Common myeloid progenitor, CD34-positive (primary cell): ENCODE measurements around the gene CRAMP1.

Experiments used
- CTCF ChIA-PET: fragments of 350-600 bp; sonication (Branson Sonifier 250); formaldehyde crosslinking; loops from one replicate; lab custom pipeline; 2021; ENCODE audit warnings: antibody characterized with exemption; lab: Charles Lee
- POLR2A ChIA-PET: fragments of 350-600 bp; sonication (Branson Sonifier 250); formaldehyde crosslinking; loops from one replicate; lab custom pipeline; 2021; ENCODE audit warnings: antibody characterized with exemption; lab: Charles Lee
- DNase-seq, 3 donors: peaks; one replicate each; pipeline versions ENCODE4 v3.0.0 to v3.0.0-alpha.2; 2013
- H3K27ac ChIP-seq, 2 experiments: 1 replicate in 1 of 2; 2 replicates in 1 of 2; pipeline ENCODE4 v1.7.0; 2013; ENCODE audit warnings: inconsistent platforms in 2 of 2, low read length in 2 of 2, mild to moderate bottlenecking in 2 of 2, low read depth in 1 of 2, moderate library complexity in 1 of 2; ENCODE audit not compliant: severe bottlenecking in 2 of 2, insufficient read depth in 1 of 2, poor library complexity in 1 of 2
- H3K27me3 ChIP-seq, 5 experiments: replicated peaks in 2 of 5; 1 replicate in 3 of 5; 2 replicates in 2 of 5; pipeline versions ENCODE4 v1.6.1 to v1.7.0; 2013; ENCODE audit warnings: low read length in 4 of 5, mild to moderate bottlenecking in 2 of 5, moderate library complexity in 2 of 5, inconsistent platforms in 1 of 5; ENCODE audit not compliant: insufficient read depth in 5 of 5, control insufficient read depth in 4 of 5
- H3K36me3 ChIP-seq, 4 experiments: 1 replicate in 2 of 4; 2 replicates in 2 of 4; pipeline versions ENCODE4 v1.6.1 to v1.7.0; 2013; ENCODE audit warnings: low read length in 3 of 4, control low read depth in 1 of 4, mild to moderate bottlenecking in 1 of 4; ENCODE audit not compliant: control insufficient read depth in 4 of 4, insufficient read depth in 4 of 4
- H3K4me1 ChIP-seq, 4 experiments: 1 replicate in 3 of 4; 2 replicates in 1 of 4; pipeline versions ENCODE4 v1.6.1 to v1.7.1; 2013; ENCODE audit warnings: low read length in 3 of 4, mild to moderate bottlenecking in 3 of 4, control low read depth in 1 of 4, inconsistent platforms in 1 of 4, moderate library complexity in 1 of 4; ENCODE audit not compliant: control insufficient read depth in 4 of 4, insufficient read depth in 4 of 4; ENCODE audit errors: control extremely low read depth in 1 of 4
- H3K4me3 ChIP-seq, 7 experiments: 1 replicate in 4 of 7; 2 replicates in 3 of 7; pipeline versions ENCODE4 v1.5.1 to v1.7.0; 2013; ENCODE audit warnings: mild to moderate bottlenecking in 7 of 7, low read length in 6 of 7, moderate library complexity in 6 of 7, inconsistent platforms in 2 of 7, low read depth in 2 of 7, control low read depth in 1 of 7; ENCODE audit not compliant: insufficient read depth in 4 of 7, control insufficient read depth in 1 of 7; ENCODE audit errors: extremely low read depth in 1 of 7
- H3K9me3 ChIP-seq, 5 experiments: 1 replicate in 4 of 5; 2 replicates in 1 of 5; pipeline versions ENCODE4 v1.6.1 to v1.7.1; 2013; ENCODE audit warnings: low read length in 4 of 5, mild to moderate bottlenecking in 2 of 5, inconsistent platforms in 1 of 5, low read depth in 1 of 5, moderate library complexity in 1 of 5; ENCODE audit not compliant: control insufficient read depth in 4 of 5, insufficient read depth in 2 of 5; ENCODE audit errors: control extremely low read depth in 1 of 5
- WGBS: methylation state at CpG from one replicate; pipeline ENCODE4 v1.1.5; 2013; ENCODE audit not compliant: insufficient coverage; 5-methylcytosine and 5-hydroxymethylcytosine counted together

The CRAMP1 gene

DNA sequence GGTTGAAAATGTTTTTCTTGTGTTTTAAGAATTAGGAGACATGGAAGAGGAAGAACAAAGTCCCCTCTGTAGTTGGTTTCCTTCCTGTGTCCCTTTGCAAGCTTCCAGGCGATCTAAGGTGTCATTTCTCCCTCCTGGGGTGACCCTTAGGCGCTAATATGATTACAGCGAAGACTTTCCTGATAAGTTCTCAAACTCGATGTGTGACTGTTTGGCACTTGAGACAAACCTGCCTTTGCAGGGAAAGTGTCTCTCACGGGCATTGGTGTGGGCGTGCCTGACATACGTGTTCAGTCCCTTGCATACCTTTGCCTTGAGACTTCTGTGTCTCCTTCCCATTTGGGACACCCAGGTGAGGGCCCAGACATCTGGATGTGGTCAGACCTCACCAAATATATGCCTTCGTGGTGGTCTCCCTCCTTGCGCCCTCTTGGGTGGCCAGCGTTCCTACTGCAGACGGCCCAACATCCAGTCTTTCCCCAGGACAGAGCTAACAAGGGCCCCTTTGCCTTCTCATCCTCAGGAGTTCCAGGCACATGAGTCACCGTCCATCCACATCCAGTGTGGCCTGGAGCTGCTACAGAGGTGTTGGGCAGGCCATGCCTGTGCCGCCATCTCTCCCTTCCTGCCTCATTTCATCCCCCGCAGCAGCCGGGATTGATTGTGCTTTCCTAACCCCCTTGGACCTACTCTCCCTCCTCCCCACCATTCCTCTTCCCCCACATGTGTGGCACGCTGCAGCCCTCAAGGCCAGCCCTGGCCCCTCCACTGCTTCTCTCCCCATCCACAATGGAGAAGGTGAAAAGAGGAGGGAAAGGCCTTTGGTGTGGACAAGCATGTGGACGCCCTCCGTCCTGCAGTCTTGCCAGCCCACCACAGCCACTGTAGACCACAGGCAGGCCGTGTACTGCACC is 62.8 kb downstream of the CRAMP1 start:
- Histone ChIP-seq H3K4me3 (no peak overlapping the region), H3K36me3 (peaks cover 17 to 68% (median 55%) of the 10 kb centered on the region in 4 experiments), H3K9me3 (no peaks in the 10 kb centered on the region), H3K4me1 (peaks cover 4 to 24% (median 16%) of the 10 kb centered on the region in 4 experiments), H3K27me3 (no peaks in the 10 kb centered on the region), H3K27ac (no peak overlapping the region)
- CTCF ChIA-PET, result interaction anchor here (0.7 to 1.7 kb wide), 6 partner anchors 8 to 59 kb away, joined by 3 read pairs; no protein-coding TSS in a partner anchor
- DNase-seq, result no peak
- WGBS, result 98% methylated on average over 16 of the region's 19 CpGs
- POLR2A ChIA-PET, result no interaction called here

DNA sequence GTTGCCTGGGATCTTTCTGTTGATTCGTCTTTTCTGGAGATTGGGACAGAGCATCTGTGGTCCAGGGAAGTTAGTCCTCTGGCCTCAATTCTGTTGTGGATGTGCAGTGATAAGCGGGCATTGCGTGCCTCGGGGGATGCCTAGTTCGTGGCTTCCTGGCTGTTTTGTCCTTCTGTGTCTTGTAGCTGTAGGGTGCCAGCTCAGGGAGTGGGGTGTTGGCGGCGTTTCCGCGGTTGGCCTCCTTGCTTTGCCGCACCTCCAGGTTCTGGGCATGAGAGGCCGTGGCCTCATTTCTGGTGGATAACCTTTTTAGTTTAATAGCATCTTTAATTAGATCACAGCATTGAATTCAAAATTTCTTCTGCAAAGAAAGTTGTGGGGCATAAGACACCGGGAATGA is 64.5 kb downstream of the CRAMP1 start:
- no peak overlapping the region for H3K27ac ChIP-seq
- ChIA-PET CTCF (interaction anchor here (1.7 to 3.4 kb wide), 4 partner anchors 10 to 48 kb away, joined by 3 to 11 read pairs (median 5); partner anchors contain the start of gene MAPK8IP3), POLR2A (no interaction called here)
- H3K36me3 ChIP-seq, result peaks cover 18 to 62% (median 44%) of the 10 kb centered on the region in 4 experiments
- WGBS, result 94% methylated on average over 10 of the region's 12 CpGs
- DNase-seq, result no peak
- H3K4me3 ChIP-seq, result no peak overlapping the region
- peaks cover 4 to 29% (median 16%) of the 10 kb centered on the region in 4 experiments for H3K4me1 ChIP-seq
- H3K9me3 ChIP-seq, result no peaks in the 10 kb centered on the region
- no peaks in the 10 kb centered on the region for H3K27me3 ChIP-seq

DNA sequence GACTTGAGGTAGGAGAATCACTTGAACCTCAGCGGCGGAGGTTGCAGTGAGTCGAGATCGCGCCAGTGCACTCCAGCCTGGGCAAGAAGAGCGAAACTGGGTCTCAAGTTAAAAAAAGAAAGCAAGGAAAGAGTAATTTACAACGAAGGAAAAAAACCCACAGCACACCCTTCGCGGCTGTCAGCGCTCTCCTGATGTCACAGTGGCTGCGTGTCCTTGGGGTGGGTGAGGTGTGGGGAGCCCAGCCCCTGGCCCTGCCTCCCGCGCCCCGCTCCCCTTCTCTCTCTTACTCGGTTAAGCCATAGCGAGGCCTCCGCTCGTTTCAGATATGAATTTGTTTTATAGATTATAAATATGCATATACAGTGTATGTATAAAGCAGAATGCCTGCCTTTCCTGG is 65.2 kb downstream of the CRAMP1 start:
- ChIA-PET POLR2A (interaction anchor here (1.1 to 1.7 kb wide), 2 partner anchors 29 to 97 kb away, joined by 3 to 6 read pairs; partner anchors contain the start of gene MAPK8IP3), CTCF (interaction anchor here (1.0 to 3.4 kb wide), 3 partner anchors 23 to 47 kb away, joined by 3 to 11 read pairs (median 7); partner anchors contain the start of gene MAPK8IP3)
- WGBS, result 83% methylated on average over 8 of the region's 18 CpGs
- Histone ChIP-seq H3K4me1 (peaks cover 4 to 29% (median 16%) of the 10 kb centered on the region in 4 experiments), H3K36me3 (peaks cover 13 to 56% (median 38%) of the 10 kb centered on the region in 4 experiments), H3K27me3 (no peaks in the 10 kb centered on the region), H3K9me3 (no peaks in the 10 kb centered on the region), H3K4me3 (peak overlapping the region in 2 of 7 experiments; percentile 50 to 91), H3K27ac (peak overlapping the region in 1 of 2 experiments; percentile 66)
- peak in 2 of 3 donors; percentile 36 to 41 for DNase-seq

DNA sequence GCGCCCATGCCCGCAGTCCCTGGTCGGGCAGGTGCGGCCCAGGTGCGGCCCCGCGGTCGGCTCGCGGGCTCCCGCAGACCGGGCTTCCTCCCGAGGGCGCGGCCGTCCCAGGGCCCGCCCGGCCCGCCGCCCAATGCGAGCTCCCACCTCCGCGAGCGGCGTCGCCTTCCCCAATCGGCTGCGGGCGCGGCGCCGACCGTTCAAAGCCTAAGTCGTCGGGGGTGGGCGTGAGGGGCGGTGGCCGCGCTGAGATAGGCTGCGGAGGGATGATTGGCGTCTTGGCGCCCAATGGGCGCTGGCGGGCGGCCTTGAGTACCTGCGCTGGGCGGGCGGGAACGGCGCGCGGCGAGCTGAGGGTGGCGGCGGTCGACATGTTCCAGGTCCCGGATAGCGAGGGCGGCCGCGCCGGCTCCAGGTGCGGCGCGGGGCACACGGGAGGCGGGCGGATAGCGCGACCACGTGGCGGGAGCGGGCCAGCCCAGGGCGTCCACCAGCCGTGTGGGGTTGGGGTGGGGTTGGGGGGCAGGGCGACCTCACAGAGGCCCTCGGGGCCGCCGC is 65.9 kb downstream of the CRAMP1 start, which contains the start of gene JPT2:
TSS of gene JPT2 (plus strand) at position 338 of the 558 bp plus-strand sequence. CDS start at position 372, 34 bp downstream.
- WGBS, result 0% methylated on average over 45 of the region's 79 CpGs
- peak; percentile 96 to 98 (median 98) for DNase-seq
- Histone ChIP-seq H3K27ac (peak within 1 kb of the TSS; percentile 25 to 84), H3K4me3 (peak within 1 kb of the TSS; percentile 50 to 91 (median 75)), H3K36me3 (peaks cover 9 to 49% (median 32%) of the 10 kb centered on the region in 4 experiments), H3K9me3 (no peaks in the 10 kb centered on the region), H3K4me1 (peaks cover 4 to 29% (median 16%) of the 10 kb centered on the region in 4 experiments), H3K27me3 (no peaks in the 10 kb centered on the region)
- POLR2A ChIA-PET, result interaction anchor here (0.6 to 1.7 kb wide), 4 partner anchors 28 to 342 kb away, joined by 3 to 6 read pairs (median 4); partner anchors contain the start of genes MAPK8IP3 and RPS2
- CTCF ChIA-PET, result interaction anchor here (1.0 to 3.4 kb wide), 5 partner anchors 13 to 48 kb away, joined by 3 to 11 read pairs (median 5); partner anchors contain the start of gene MAPK8IP3

DNA sequence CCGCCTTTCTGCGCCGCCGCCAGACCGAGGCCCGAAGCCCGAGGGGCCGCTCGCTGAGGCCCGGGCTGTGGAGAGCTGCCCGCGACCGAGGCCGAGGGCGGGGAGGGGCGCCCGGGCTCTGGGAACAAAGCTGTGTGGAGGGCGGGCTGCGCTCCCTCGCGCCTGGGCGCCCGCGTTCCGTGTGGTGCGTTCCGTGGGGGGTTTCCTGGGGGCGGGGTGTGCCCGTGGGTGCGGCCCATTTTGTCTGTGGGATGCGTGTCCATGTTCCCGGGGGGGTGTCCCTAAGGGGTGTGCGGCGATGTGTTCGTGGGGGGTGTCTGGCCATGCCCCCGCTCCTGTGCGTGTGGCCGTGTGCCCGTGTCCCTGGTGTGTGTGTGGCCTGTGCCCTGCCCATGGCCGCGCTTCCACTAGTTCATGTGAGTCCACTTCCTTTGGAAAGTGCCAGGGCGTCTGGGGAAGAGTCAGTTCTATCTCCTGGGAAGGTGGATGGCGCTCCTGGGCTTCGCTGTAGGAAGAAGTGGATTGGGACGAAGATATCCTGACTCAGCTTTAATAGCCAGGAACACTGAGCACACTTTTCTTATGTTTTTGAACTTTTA is 66.4 kb downstream of the CRAMP1 start:
- Histone ChIP-seq H3K27ac (peak overlapping the region; percentile 25 to 84), H3K4me3 (peak overlapping the region; percentile 50 to 91 (median 75)), H3K9me3 (no peaks in the 10 kb centered on the region), H3K4me1 (peaks cover 4 to 29% (median 16%) of the 10 kb centered on the region in 4 experiments), H3K36me3 (peaks cover 6 to 48% (median 28%) of the 10 kb centered on the region in 4 experiments), H3K27me3 (no peaks in the 10 kb centered on the region)
- under 1% methylated on average over 34 of the region's 45 CpGs for WGBS
- CTCF ChIA-PET, result interaction anchor here (1.4 to 3.4 kb wide), 4 partner anchors 13 to 48 kb away, joined by 3 to 11 read pairs (median 6); partner anchors contain the start of gene MAPK8IP3
- DNase-seq, result no peak
- POLR2A ChIA-PET, result interaction anchor here (0.7 to 1.7 kb wide), 3 partner anchors 25 to 343 kb away, joined by 3 to 6 read pairs (median 5); partner anchors contain the start of gene MAPK8IP3

DNA sequence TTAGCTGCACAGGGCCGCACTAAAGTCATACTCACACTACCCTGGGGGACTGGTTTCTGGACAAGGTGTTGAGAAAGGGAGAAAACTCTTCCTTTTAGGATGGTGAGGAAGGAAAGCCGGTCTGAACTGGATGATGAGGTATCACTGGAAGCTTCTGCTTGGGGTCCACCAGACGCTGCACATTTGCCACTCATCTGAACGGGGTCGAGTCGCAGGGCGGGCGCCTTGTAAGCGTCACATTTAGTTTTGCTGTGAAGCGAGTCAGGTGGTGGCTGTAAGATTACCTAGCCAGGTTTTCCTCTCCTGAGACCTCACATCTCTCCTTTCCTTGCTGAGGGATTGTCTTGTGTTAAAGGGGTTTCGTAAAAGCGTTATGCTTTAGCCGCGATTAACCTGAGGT is 68.2 kb downstream of the CRAMP1 start:
- Histone ChIP-seq H3K9me3 (no peaks in the 10 kb centered on the region), H3K4me1 (peaks cover 4 to 29% (median 16%) of the 10 kb centered on the region in 4 experiments), H3K36me3 (peaks cover 8 to 40% (median 22%) of the 10 kb centered on the region in 4 experiments), H3K27ac (peak overlapping the region in 1 of 2 experiments; percentile 0), H3K4me3 (no peak overlapping the region), H3K27me3 (no peaks in the 10 kb centered on the region)
- DNase-seq, result no peak
- ChIA-PET CTCF (interaction anchor here (0.9 kb wide), 1 partner anchor 25 kb away, joined by 4 read pairs; the partner anchor contains the start of gene MAPK8IP3), POLR2A (no interaction called here)
- WGBS, result 100% methylated on average over 5 of the region's 14 CpGs
